ENCODE data around the gene HLA-DOB. TPM values are rescaled to one million over a fixed set of nuclear protein-coding genes. Genes with fewer than 3 reads are reported as not detected.
A peak's percentile ranks its signal among the peaks of the same experiment; 100 is the strongest.

Gene HLA-DOB
- total and polyA plus RNA-seq, 2 of the 13 experiments (the other 11 are each of a cell fraction or from before 2014, with no cell fraction given) = not detected

DNA sequence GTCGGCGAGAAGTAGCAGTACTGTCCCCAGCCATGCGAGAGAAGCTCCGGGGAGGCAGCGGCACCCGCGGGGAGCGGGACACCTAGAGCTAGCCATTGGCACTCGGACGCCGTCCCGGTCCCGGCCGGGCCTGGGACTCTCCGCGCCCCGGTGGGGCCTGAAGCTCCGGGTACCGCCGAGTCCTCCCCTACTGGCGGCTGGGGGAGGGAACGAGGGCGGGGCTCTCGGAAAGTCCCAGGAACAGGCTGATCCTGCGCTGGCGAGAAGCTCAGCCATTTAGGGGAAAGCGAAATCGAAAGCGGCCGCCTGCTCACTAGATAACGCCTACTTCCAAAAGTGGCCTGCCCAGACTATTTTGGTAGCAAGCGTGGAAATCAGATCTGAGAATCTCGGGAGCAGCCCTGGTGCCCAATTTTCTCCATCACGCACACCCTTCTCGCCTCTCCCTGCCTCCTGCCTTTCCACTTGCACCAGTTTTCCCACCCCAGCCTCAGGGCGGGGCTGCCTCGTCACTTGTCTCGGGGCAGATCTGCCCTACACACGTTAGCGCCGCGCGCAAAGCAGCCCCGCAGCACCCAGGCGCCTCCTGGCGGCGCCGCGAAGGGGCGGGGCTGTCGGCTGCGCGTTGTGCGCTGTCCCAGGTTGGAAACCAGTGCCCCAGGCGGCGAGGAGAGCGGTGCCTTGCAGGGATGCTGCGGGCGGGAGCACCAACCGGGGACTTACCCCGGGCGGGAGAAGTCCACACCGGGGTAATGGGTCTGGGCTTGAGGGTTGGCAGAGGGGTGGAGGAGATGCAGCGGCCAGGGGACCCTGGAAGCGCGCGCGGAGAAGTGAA, 37.0 kb upstream of the HLA-DOB start, which contains the start of the genes PSMB9 and TAP1 (continued):
- TF ChIP-seq, protein P1, sequence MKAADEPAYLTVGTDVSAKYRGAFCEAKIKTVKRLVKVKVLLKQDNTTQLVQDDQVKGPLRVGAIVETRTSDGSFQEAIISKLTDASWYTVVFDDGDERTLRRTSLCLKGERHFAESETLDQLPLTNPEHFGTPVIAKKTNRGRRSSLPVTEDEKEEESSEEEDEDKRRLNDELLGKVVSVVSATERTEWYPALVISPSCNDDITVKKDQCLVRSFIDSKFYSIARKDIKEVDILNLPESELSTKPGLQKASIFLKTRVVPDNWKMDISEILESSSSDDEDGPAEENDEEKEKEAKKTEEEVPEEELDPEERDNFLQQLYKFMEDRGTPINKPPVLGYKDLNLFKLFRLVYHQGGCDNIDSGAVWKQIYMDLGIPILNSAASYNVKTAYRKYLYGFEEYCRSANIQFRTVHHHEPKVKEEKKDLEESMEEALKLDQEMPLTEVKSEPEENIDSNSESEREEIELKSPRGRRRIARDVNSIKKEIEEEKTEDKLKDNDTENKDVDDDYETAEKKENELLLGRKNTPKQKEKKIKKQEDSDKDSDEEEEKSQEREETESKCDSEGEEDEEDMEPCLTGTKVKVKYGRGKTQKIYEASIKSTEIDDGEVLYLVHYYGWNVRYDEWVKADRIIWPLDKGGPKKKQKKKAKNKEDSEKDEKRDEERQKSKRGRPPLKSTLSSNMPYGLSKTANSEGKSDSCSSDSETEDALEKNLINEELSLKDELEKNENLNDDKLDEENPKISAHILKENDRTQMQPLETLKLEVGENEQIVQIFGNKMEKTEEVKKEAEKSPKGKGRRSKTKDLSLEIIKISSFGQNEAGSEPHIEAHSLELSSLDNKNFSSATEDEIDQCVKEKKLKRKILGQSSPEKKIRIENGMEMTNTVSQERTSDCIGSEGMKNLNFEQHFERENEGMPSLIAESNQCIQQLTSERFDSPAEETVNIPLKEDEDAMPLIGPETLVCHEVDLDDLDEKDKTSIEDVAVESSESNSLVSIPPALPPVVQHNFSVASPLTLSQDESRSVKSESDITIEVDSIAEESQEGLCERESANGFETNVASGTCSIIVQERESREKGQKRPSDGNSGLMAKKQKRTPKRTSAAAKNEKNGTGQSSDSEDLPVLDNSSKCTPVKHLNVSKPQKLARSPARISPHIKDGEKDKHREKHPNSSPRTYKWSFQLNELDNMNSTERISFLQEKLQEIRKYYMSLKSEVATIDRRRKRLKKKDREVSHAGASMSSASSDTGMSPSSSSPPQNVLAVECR (CRISPR knock-in tag; IDR thresholded peaks at IDR 0.05; ENCODE audit: borderline replicate concordance) = peak; percentile 79; the same call in 1 of the 2 replicates
- TF ChIP-seq ZNF432 (CRISPR knock-in tag; IDR thresholded peaks at IDR 0.05; ENCODE audit: borderline replicate concordance) = no peak
- TF ChIP-seq SNAPC2 (CRISPR knock-in tag; IDR thresholded peaks at IDR 0.05) = peak; percentile 82; the same call in 1 of the 2 replicates
- TF ChIP-seq, protein P2, sequence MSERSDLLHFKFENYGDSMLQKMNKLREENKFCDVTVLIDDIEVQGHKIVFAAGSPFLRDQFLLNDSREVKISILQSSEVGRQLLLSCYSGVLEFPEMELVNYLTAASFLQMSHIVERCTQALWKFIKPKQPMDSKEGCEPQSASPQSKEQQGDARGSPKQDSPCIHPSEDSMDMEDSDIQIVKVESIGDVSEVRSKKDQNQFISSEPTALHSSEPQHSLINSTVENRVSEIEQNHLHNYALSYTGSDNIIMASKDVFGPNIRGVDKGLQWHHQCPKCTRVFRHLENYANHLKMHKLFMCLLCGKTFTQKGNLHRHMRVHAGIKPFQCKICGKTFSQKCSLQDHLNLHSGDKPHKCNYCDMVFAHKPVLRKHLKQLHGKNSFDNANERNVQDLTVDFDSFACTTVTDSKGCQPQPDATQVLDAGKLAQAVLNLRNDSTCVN (CRISPR knock-in tag; IDR thresholded peaks at IDR 0.05; ENCODE audit: borderline replicate concordance) = no peak
- TF ChIP-seq, protein P3, sequence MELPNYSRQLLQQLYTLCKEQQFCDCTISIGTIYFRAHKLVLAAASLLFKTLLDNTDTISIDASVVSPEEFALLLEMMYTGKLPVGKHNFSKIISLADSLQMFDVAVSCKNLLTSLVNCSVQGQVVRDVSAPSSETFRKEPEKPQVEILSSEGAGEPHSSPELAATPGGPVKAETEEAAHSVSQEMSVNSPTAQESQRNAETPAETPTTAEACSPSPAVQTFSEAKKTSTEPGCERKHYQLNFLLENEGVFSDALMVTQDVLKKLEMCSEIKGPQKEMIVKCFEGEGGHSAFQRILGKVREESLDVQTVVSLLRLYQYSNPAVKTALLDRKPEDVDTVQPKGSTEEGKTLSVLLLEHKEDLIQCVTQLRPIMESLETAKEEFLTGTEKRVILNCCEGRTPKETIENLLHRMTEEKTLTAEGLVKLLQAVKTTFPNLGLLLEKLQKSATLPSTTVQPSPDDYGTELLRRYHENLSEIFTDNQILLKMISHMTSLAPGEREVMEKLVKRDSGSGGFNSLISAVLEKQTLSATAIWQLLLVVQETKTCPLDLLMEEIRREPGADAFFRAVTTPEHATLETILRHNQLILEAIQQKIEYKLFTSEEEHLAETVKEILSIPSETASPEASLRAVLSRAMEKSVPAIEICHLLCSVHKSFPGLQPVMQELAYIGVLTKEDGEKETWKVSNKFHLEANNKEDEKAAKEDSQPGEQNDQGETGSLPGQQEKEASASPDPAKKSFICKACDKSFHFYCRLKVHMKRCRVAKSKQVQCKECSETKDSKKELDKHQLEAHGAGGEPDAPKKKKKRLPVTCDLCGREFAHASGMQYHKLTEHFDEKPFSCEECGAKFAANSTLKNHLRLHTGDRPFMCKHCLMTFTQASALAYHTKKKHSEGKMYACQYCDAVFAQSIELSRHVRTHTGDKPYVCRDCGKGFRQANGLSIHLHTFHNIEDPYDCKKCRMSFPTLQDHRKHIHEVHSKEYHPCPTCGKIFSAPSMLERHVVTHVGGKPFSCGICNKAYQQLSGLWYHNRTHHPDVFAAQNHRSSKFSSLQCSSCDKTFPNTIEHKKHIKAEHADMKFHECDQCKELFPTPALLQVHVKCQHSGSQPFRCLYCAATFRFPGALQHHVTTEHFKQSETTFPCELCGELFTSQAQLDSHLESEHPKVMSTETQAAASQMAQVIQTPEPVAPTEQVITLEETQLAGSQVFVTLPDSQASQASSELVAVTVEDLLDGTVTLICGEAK (IDR thresholded peaks at IDR 0.05) = no peak
- TF ChIP-seq, protein P3 (CRISPR knock-in tag; IDR thresholded peaks at IDR 0.05) = peak; percentile 55; the same call in 1 of the 2 replicates
- TF ChIP-seq TEAD2 (CRISPR knock-in tag; IDR thresholded peaks at IDR 0.05) = no peak
- no peak; the same call in 1 of the 2 replicates for TF ChIP-seq ZNF329 (CRISPR knock-in tag; IDR thresholded peaks at IDR 0.05; ENCODE audit: low read depth)
- 0 out of 2 replicates have a peak, but pooled peaks have one; percentile 47 for TF ChIP-seq ZNF549 (CRISPR knock-in tag; IDR thresholded peaks at IDR 0.05)
- no peak for TF ChIP-seq KLF13 (CRISPR knock-in tag; IDR thresholded peaks at IDR 0.05)
- TF ChIP-seq PAX8 (CRISPR knock-in tag; IDR thresholded peaks at IDR 0.05; ENCODE audit: borderline replicate concordance) = peak; percentile 27; the same call in 1 of the 2 replicates
- no peak for TF ChIP-seq JUND (CRISPR knock-in tag; IDR thresholded peaks at IDR 0.05)
- TF ChIP-seq SP4 (CRISPR knock-in tag; IDR thresholded peaks at IDR 0.05) = peak; percentile 62

Measured in HepG2 (cell line).